Measurements from ENCODE around the gene ZNF236.

Gene ZNF236

DNA sequence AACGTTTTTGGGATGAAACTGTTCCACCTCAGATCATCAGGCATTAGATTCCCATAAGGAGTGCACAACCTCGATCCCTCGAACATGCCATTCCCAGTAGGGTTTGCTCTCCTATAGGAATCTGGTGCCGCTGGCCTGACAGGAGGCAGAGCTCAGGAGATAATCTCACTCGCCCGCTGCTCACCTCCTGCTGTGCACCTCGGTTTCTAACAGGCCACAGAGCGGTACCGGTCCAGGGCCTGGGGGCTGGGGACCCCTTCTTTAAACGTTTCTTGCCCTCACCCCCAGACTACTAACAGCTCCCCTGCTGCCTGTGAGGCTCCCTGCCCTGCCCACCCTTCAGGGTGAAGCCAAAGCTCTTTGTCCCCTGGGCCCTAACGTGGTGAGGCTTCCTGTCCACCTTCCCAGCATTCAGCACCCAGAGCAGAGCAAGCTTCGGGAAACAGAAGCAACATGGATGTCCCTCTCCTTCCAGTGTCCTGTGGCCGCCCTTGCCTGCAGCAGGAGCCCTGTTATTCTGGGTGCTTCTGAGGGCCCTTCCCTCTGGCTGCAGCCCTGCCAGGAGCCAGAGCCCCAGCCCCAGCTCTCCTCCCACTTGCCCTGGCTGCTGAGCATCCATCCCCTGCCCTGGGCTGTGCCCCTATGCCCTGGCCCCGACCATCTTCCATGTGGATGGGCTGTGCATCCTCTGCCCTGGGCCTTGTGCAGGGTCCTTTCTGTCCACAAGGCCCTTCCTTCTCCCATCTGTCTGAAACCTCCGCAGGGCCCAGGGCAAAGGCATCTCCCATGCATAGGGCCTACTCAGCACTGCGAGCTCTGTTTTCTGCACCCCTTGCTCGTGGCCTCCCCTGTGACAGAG lies 170.1 kb downstream of the ZNF236 start:
- no peak for DNase-seq

DNA sequence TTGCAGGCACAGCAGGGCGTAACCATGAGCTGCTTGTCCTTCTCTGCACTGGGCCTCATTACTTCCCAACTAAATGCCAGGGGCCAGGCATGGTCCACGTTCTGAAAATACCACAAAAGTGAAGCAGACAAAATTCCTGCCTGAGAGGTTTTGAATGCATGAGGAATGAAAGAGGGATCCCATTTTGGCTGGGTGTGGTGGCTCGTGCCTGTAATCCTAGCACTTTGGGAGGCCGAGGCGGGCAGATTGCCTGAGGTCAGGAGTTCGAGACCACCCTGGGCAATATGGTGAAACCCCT lies 170.7 kb downstream of the ZNF236 start:
- DNase-seq = no peak

DNA sequence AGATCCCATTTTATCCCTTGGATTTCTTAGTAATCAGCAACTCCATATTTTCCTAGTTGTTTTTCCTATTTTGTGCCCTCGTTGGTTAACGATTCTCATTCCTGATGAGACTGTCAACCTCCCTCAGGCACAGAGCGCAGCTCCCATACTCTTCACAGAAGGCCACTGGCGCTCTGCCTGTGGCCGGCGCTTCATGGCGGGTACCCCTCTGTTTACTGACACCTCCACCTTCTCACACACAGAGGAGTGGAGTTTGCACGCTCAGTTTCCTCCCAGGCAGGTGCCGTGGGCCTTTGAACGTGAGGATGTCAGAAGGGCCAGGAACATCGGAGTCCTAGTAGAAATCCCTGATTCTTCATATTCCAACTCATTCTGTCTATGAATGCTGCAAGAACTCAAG lies 171.2 kb downstream of the ZNF236 start:
- DNase-seq = no peak

DNA sequence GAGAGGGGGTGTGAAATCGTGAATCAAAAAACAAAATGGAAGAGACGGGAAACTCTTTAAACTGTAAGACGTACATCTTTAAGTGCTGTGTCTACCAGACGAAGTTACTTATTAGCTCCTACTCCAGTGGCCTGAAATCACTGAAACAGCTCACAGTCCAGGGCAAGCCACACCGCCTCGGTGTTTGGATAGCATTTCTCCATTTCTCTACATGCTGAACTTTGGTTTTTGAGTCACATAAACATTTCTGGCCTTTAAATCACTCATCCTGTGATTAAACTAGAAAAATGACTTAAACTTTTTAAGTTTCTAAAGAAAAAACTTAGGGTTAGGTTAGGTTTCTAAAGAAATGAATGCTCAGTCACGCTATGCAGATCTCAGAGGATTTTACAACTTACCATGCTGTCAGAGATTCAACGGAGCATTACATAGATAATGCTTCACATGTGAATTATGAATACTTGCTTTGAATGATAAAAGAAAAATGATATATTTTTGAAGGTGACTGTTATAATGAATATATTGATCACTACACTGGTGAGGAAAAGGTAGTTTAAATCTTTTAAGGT lies 171.8 kb downstream of the ZNF236 start:
- DNase-seq = no peak

DNA sequence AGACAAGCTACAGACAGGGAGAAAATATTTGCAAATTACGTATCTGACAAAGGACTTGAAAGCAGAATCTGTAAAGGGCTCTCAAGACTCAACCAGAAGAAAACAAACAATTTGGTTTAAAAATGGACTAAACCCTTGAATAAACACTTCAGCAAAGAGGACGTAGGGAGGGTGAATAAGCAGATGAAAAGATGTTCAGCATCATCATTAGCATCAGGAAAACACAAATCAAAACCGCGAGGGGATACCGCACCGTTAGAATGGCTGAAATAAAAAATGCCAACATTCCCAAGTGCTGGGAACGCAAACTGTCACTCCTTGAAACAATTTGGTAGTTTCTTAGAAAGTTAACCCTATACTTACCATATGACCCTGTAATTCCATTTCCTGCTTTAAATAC lies 173.5 kb downstream of the ZNF236 start:
- DNase-seq = no peak

DNA sequence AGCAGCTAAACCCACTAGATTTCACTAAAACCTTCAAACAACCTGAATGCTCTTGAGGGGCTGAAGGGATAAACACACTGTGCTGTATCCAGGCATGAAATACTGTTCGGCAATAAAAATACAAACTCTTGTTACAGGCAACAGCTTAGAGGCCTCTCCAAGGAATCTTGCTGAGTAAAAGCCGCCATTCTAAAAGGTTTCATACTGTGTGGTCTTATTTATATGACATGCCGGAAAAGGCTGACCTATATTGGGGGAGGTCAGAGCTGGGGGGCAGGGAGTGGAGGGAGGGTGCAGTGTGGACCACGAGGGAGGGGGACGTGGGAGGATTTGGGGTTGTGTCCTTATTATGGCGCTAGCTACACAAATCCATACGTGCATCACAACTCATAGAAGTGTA lies 174.1 kb downstream of the ZNF236 start:
- no peak for DNase-seq

DNA sequence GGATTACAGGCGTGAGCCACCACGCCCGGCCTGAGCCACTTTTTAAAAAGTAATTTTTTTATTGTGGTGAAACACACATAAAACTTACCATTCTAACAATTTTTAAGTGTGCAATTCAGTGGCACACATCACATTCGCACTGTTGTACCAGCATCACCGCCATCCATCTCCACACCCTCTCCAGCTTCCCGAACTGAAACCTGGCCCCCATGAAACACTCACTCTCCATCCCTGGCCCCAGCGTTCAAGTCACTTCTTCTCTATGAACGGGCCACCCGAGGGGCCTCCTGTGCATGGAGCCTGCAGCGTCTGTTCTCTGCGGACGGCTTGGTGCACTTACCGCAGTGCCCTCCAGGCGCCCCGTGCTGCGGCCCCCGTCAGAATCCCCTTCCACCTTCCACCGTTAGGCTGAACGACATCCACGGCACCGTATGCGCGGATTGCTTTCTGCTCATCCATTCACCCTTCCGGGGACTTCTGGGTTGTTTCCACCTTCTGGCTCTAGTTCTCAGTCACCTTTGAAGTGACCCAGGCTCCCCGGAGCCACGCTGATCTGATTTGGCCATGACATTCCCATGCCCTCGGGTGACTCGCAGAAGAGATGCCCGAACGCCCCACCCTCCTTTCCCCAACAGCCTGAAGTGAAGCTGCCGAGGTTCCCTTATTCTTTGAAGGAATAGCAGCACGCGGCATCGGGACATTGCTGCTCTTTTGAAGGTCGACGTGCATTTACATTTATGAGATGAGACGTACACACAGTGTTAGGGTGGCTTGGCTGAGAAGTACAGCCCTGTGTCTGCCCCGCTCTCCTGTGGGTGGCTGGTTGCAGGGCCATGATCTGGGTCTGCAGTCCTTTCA lies 175.8 kb downstream of the ZNF236 start:
- no peak for DNase-seq

DNA sequence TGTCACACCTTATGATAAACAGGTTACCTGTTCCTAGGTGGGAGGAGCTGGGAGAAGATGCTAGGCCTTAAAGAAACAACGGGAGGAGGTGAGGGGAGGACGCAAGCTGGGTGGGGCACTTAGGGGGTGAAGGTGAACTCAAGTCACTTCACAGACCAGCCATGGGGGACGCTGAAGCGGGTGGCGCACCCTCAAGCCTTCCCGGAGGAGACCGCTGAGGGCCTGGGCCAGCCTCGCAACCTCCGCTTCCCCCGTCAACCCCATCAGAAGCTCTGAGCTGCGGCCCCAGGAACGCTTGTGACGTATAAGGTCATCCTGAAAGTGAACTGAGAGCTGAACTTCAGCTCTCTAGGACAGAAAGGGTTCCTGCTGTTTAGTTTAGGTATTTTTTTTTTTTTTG lies 176.7 kb downstream of the ZNF236 start:
- no peak for DNase-seq

DNA sequence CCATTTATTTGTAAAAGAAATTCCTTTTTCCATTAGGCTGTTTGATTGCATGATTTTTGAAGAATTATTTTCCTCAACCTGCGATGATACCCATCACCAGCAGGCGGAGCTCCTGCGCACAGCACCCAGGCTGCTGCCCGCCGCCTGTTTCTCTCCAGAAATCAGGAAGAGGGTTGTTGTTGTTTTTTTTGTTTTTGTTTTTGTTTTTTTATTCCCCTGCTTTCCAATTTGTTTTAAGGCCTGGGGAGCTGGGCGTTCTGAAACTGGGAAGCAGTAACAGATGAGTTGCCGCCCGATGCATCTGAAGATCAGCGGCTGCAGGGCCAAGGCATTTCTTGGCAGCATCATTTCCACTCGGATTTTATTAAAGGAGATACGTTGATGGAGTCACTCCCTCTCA lies 178.2 kb downstream of the ZNF236 start:
- peak; percentile 56 for DNase-seq

DNA sequence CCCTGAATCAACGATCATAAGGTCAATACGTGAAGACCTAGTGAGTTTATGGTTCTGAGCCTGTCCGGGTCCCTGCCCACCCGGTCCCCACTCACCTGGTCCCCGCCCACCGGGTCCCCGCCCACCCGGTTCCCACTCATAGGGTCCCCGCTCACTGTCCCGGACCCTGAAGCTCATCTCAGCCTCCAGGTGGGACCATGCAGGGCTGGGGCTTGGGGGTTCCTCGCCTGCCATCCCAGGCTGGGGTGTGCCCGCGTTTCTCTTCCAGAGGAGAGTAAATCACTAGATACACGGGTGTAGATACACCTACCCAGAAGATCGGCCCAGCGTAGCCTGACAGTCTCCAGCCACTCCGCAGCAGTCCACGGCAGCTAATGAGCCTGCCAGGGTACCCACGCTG lies 178.7 kb downstream of the ZNF236 start:
- no peak for DNase-seq

DNA sequence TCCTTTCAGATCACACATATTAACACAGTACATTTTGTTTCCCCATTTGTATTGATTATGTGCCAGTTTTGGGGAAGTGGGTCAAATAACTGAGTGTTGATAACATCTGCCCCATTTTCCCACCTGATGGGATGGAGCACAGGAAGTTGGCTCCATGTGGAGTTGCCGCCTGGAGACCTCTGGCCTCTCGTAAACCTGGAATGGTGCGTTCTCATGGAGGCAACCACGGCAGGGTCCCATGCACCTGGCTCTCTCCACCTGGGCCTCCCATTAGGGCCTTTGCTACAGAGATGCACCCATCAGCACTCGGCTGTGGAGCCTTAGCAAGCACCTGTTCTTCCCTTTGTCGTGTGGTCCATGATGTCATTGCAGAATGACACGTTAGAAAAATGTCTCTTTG lies 179.6 kb downstream of the ZNF236 start:
- DNase-seq = no peak

DNA sequence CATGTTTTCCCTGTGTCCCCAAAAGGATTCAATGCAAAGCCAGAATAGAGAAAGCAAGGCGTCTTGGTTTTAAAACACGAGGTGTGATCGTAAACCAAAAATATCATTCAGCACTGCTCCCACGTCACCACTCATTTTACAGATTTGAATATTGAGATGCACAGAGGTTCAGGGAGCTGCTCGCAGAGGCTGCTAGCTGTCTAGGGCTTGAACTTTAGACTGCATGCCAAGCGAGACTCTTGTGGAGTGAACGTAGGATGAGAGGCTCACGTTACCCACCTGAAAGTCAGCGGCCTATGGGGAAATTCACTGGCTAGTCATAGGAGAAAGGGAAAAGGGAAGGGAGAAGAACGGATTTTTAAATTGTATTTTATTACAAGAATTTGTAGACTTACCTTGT lies 180.1 kb downstream of the ZNF236 start:
- no peak for DNase-seq

DNA sequence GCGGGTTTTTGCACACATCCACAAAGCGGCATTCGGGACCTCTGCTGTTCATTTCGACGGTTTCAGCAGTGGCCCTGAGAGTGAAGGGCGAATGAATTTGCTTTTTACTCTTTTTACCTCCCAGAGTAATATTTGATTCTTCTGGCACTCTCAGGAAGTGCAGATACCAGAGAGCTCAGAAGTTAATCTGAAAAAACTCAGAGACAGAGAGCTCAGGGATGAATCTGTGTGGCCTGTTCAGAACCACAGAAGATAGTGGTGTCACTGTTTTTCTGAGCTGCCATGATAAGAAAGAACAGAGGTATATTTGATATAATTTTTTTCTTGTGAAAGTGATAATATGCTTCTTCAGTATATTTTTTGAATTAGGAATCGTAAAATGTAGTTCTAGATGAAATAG lies 181.0 kb downstream of the ZNF236 start:
- DNase-seq = no peak

DNA sequence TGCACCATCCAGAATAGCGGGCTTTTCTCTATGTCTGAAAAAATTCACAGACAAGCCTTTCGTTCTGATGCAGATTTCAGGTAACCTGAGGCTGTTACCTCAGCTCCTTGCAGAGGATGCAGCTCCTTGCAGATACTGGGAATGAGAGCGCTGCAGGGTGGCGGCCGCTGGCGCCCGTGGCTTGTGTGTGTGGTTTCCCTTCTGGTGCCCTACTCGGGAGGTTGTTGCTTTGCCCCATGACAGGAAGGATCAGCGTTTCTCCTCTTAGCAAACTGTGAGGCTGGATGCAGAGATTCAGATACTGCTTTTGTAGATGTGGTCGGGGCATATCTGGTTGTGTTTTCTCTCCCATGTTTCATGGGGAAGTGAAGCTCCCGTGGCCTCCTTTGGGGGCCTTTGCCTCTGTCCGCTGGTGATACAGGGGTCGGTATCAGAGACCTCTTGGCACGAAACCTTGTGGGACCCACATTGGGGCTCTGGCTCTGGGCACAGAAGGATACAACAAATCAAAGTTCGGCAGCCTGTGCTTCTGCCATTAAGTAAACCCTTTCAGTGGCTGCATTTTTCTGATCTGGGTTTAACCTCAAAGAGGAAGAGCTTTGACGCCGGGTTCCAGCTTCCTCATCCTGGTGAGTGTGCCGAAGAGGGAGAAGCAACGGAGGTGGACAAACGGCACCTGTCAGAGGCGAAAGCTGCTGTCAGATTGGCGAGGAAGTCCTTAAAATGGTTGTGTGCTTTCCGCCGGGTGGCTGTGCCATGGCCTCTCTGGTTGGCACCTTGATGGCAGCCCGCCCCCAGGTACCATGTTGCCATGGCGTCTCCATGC lies 182.4 kb downstream of the ZNF236 start:
- DNase-seq = no peak

DNA sequence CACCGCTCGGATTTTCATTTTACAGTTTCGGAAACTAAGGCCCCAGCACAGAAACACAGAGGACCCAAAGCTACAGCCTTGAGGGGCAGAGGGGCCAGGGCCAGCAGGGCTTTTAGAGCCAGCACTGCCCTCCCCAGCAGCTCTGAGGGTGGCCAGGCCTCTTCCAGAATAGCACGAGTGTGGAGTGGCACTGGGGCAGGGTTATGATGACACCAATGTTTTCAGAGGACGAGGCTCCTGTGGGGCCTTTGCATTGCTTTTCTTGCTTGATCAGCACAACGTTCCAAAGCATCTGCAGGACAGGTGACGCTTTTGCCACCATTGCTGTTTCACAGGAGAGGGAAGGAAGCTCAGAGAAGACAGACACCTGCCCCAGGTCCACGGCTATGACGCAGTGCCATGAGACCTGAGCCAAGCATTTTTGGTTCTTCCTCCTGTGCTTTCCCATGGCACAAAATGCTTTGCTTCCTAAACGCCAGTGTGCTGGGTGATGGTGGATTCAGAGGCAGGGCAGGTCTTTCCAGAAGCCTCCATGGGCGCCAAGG lies 183.4 kb downstream of the ZNF236 start:
- no peak for DNase-seq

DNA sequence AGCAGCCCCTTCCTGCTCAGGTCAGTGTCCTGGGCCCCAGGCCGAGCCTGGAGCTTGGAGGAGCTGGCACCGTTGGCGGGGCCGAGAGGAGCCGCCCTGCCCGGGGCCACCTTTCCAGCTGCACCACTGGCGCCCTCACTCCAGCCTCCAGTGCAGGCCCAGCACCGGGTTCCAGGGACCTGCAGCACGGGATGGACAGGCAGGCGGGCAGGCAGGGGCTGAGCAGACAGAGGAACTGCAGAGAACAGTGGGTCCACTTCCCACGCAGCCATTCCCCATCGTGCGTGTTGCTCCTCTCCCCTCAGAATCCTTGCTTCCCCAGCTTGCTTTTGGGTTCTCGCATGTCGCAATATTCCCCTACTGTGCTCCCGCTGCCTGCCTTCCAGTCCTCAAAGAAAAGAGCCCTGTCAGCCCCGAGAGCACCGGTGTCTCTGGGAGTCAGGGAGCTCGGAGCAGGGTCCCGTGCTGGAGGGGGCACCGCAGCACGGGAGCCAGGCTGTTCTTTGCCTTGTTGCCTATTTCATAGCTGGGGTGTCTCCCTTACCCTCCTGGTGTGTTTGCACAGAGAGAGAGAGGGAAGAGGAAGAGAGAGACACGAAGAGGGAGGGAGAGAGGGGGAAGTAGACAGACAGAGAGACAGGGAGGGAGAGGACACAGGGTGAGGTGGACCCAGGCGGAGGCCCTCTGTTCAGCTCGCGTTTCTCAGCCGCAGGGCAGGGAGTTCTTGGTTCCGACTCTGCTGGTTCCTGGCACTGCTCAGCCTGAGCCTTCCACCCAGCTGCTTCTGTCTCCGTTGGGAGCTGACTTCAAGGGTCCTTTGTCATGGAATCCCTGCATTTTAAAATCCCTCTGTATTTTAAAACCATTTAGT lies 184.2 kb downstream of the ZNF236 start:
- DNase-seq = no peak

DNA sequence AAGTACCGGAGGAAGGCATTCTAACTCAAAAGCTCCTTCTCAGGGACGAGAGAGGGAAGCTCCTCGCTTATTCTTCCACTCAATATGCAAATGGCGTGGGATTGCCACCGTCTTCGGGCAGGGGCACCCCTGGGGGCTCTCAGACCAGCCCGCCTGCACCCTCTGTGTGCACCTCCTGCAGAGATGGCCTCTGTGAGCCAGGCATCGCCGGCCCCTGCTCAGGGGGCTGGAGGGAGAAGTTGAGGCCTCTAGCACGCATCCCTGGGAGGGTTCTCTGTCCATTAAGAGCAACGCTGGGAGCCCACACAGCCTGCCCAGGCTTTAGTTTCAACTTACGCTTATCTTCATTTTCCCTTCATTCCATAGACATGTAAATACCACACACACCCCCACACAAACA lies 184.9 kb downstream of the ZNF236 start:
- no peak for DNase-seq

DNA sequence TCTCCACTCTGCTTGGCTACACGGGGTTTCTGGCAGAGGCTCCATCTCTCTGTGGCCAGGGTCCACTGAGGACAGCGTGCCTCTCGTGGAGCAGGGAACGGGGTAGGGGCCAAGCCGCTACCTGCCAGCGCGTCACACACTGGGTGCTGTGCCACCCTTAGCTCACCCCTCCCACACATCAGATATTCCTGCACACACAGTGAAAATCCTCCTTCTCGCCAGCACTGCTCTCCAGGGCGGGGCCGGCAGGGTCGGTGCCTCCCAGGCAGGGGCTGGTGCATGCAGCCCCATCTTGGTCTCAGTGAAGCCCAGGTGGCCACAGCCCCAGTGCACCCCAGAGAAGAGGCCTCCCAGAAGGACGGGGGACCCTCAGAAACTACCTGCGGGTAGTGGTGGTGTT lies 185.6 kb downstream of the ZNF236 start:
- no peak for DNase-seq

DNA sequence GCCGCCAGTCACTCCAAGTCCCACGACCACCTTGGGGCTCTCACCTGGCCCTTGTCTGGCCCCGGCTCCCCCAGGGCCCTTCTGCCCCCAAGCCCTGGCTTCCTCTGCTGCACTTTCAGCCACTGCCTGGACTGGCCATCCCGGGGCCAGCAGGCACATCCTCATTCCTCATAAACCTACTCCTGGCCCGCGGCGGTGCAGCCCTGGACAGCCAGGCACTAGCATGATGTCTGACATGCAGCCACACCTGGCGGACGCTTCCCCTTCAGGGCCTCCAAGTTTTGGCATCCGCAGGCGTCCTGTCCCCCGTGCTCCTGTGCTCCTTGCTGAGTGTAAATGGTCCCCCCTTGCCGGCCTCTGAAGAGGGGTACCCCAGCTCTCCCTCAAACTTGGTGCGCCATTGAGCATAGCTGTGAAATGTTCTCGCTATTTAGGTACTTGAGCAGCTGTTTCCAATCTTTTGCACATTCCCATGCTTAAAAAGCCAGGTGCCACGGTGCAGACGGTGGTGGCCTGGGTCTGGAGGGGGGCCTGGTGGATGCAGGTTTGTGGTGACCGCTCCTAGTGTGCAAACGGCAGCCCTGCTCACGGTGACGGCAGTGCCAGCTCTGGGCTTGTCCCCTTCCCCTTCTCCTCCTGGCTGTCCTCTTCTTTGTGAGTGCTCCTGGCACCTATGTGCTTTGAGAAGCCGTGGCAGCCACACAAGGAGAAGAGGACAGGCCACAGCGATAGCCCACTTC lies 186.4 kb downstream of the ZNF236 start:
- no peak for DNase-seq

DNA sequence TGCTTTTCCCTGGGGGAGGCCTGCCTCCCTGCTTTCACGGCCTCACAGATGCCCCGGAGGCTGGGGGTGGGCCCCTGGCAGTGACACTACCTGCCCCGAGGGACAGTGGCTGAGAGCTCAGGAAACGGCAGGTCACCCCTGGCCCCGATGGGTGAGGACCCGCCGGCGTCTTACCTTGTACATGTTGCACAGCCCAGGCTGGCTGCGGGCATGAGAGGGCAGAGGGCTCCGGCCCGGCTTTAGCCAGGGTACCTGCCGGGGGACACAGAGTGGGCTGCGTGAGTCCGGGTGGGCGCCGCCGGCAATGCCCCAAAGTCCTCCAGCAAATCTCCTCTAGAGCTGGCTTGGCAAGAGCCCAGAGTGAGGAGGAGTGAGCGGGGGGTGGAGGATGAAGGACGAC lies 187.3 kb downstream of the ZNF236 start:
- DNase-seq = no peak

DNA sequence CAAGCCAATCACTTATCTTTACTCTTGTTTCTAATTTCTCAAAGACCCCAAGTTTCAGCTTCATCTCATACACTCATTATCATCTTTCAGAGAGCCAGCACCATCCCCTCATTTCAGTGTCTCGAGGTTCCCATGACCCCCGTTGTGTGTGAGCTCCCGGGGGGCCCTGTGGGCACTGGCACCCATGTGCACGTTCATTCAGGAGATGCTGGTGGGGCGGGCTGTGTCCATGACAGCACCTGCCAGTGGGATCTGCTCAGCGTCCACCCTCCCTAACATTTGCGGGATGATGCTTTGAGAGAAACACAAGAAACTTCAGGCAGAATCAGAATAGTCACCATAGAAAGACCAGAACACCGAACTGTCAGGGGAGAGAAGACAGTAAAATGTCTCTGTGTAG lies 189.8 kb downstream of the ZNF236 start:
- DNase-seq = no peak

Data from activated naive CD4-positive, alpha-beta T cell treated with Interleukin-2 at 50 U/mL for 16 hours (primary cell).